Endothelial cell of hepatic sinusoid (primary cell): Measurements from ENCODE around the gene TAF4.

Source experiments
- in situ Hi-C: cut with HindIII; loops from 2 replicates; pipeline ENCODE4 v1.10.0; 2017; ENCODE audit warnings: low sequenced_read_pairs

The TAF4 gene

DNA sequence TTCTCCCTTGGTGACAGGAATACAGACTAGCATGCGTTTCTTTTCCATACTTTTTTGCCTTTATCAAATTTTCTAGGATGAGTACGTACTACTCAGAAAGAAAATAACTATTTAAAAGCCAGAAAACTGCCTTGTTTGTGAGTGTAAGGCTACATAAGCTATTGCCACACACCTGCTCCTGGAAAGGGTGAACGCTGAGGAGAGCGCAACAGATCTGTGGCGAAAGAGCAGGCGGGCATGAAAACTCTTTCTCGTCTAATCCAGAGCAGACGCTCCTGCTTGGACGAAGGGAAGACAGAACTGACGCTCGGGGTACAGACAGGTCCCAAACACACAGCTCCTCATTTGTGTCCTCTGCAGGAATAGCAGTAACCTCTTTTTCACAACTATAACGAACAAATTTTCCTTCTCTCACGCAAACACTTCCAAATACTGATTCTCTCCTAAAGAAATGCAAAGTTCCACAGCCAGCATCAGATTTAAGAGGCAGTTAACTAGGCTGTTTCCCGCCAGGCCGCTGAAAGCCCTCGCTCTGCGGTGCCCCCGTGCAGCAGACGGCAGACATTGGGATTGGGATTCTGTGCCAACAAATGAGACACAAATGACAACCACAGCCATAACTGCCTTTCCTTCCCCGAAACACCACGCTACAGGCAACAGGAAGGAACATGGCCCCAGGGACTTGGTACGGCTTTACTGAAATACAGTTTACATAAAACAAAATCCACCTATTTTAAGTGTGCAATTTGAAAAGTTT lies 20.0 kb downstream of the TAF4 start:
- in situ Hi-C loops = loop anchor here (10.0 kb wide), 1 partner anchor 89 kb away; no protein-coding TSS in a partner anchor

DNA sequence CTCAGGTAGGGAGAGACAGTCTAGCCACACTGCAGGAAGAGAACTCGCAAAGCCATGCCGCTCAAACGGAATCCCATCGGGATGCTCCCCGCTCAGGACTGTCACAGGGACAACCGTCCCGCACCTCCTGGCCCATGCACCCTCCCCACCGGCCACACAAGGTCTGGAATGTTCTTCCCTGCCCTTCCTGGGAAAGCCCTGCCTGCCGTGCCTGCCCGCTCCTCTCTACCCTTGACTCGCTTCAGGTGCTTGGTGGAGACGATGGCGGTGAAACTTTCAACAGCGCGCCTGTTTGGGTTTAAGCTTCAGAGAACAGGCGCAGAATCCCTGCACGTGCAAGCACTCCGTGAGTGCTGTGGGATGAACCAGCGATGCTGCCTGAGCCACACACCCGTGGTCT lies 20.6 kb downstream of the TAF4 start:
- in situ Hi-C loops = loop anchor here (10.0 kb wide), 1 partner anchor 90 kb away; no protein-coding TSS in a partner anchor

DNA sequence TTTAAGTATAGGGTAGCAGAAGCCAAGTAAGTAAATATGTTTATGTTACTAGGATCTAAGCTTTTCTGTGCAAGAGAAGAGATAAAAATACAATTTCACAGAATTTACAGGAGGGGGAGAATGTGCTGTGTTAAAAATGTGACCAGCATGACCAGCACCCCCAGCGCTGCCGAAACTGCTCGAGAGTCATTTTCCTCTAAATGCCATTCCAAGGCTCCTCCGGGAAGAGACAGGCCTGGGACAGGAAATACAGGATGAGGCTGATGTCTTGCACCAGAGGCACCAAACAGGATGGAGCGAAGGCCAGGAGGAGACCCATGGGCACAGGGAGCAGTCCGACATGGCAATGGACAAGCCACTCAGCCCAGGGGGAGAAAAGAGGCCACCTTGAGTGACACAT lies 21.1 kb downstream of the TAF4 start:
- in situ Hi-C loops = loop anchor here (5.0 to 10.0 kb wide), 2 partner anchors 90 to 143 kb away; no protein-coding TSS in a partner anchor

DNA sequence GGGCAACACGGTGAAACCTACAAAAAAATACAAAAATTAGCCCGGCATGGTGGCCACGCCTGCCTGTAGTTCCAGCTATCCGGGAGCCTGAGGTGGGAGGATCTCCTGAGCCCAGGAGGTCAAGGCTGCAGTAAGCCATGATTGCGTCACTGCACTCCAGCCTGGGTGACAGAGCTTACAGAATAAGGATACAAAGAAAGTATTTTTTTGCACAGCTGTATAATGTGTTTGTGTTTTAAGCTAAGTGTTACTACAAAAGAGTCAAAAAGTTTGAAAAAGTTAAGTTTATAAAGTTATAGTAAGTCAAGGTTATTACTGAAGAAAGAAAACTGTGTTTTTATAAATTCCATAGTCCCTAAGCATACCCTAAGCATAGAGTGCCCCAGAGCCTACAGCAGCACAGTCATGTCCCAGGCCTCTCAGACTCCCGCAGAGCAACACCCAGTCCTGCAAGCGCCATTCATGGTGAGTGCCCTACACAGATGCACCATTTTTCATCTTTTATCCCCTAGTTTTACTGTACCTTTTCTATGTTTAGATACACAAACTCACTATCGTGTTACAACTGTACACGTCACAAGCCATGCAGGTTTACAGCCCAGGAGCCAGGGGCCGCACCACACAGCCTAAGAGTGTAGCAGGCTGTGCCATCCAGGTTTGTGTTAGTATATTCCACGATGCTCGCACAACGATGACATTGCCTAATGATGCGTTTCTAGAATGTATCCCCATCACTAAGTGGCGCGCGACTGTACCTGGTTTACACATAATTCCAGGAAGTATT lies 22.4 kb downstream of the TAF4 start:
- in situ Hi-C loops = loop anchor here (5.0 to 10.0 kb wide), 2 partner anchors 91 to 144 kb away; no protein-coding TSS in a partner anchor

DNA sequence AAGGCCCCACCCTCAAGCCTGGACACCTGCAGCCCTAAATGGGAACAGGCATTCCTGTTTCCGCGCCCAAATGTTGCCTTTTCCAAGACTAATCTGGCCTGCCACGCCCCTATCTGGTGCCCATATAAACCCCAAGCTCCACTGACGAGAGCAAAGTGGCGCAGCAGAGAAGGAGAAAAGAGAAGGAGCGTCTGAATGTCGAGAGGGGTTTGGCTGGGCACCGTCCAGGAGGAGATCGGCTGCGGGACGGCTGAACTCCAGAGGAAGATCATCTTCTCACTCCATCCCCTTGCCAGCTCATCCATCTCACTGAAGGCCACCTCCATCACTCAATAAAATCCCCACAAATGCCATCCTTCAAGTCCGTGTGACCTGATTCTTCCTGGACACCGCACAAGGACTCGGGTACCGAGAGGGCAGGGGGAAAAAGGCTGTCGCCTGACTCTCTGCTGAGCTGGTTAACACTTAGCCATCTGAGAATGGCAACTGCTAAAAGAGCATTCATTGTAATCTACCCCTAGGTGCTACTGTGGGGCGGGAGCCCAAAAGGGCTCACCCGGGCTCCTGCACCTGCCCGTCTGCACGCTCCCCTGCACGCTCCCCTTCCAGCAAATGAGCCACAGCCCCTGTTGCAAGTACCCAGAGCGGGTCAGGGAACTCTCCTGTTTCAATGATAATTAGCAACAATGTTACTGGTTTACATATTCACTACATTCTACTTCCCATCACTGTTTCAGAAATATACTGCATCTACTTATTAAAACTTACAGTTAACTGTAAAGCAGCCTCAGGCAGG lies 23.5 kb downstream of the TAF4 start:
- in situ Hi-C loops = loop anchor here (5.0 to 10.0 kb wide), 2 partner anchors 93 to 145 kb away; no protein-coding TSS in a partner anchor

DNA sequence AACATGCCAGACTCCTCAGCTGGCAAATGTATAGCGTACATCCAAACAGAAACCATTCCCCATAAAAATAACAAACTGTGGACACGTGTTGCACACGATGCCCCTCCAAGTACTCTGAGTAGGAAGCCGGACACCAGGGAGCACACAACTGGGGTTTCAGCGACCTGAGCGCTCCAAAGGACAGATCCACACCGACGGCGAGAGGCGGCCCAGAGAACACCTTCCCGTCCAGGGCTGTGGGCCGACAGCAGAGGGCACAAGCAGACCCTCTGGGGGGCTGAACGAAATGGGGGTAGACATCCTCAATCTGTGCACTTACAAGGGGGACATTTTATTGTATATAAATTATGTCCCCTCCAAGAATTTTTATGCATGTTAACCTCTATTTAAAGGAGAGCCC lies 24.7 kb downstream of the TAF4 start:
- in situ Hi-C loops = loop anchor here (5.0 to 10.0 kb wide), 2 partner anchors 94 to 146 kb away; no protein-coding TSS in a partner anchor

DNA sequence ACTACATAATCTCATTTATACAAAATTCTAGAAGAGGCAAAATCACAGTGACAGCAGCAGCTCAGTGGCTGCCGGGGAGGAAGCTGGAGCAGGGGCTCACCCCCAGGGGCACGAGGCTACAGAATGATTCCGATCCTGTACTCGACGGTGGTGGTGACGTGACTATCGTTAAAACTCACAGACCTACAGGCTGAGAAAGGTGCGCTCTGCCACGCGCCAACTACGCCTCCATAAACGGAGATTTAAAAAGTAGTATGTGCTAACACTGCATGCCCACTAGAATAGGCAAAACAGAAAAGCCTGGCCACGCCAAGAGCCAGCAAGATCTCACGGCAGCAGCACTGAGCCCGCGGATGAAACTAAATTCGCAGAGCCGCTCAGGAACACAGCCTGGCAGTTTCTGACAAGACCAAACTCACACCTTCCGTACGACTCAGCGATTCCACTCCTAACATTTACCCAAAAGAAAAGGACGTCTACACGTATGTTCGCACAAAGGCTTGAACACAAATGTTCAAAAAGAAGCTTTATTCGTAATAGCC lies 25.2 kb downstream of the TAF4 start:
- in situ Hi-C loops = loop anchor here (5.0 to 10.0 kb wide), 2 partner anchors 94 to 147 kb away; no protein-coding TSS in a partner anchor

DNA sequence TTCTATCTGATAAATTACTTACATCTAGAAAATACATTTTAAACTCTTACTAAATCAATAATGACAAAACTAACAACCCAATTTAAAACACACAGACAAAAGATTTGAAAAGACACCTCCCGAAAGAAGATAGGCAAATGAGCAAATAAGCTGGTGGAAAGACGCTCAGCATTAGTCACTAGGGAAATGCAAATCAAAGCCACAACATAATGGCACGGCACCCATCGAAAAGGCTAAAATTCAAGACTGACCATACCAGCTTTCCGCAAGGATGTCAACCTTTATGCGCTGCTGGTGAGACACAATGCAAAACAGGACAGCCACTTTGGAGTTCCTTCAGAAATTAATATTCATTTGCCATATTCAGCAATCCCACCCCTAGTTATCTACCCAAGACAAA lies 25.9 kb downstream of the TAF4 start:
- in situ Hi-C loops = loop anchor here (5.0 to 10.0 kb wide), 2 partner anchors 95 to 148 kb away; no protein-coding TSS in a partner anchor

DNA sequence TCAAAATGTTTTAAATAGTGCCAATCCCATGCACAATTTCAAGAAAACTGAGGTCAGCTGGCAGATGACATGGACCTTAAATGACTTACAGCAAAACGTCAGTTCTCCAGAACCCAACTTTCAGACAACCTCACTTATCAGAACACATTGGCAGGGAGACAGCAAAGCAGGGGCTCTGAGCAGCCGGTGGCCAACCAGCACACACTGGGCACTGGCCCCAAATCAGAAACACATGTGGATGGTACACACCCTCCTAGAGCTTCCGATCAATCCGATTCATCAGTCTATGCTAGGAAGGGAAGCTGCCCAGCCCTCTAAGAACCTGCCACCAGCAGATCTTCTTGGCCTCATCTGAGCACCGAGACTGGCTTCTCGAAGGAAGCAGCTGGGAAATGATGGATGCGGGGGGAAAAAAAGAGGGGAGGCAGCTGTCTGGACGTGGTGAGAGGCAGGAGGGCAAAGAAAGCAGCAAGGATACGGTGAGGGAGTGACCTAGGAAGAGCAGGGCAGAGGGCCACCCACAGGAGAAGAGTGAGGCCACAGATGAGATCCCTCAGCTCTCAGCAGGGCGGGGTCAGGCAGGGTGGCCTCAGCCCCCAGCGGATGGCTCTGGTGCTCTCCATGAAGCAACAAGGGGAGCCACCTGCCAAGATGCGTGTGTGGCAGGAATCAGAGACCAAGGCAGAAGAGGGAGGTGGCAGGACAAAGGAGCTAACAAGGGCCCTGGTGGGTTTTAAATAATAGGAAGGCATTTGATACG lies 32.9 kb downstream of the TAF4 start:
- in situ Hi-C loops = no loop called here

DNA sequence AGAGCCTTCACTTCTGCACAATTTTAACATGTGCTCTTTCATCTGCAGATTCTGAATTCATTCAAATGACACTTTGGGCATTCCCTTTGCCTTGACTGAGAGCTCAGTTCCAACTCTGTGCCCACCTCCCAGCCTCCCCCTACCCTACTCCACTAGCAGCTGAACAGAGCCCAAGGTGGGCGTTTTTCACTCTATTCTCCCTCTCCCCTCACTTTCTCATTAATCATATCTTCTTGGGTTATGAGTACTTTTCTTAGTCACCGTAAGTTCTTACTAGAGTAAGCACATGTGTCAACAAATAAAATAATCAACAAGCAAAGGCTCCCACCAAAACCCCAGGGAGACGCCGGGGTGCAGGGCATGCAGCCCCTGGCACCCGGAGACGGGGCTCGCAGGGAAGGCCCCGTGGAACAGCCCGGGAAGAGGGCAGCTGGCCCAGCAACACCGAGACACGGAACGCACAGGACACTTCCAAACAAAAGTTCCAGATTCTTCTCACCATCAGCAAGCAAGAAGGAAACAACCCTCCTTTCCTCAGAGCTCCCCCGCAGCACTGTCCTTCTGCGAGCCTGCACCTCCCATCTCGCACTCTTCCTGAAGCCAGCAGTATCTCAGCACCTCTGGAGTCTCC lies 34.1 kb downstream of the TAF4 start:
- in situ Hi-C loops = no loop called here

DNA sequence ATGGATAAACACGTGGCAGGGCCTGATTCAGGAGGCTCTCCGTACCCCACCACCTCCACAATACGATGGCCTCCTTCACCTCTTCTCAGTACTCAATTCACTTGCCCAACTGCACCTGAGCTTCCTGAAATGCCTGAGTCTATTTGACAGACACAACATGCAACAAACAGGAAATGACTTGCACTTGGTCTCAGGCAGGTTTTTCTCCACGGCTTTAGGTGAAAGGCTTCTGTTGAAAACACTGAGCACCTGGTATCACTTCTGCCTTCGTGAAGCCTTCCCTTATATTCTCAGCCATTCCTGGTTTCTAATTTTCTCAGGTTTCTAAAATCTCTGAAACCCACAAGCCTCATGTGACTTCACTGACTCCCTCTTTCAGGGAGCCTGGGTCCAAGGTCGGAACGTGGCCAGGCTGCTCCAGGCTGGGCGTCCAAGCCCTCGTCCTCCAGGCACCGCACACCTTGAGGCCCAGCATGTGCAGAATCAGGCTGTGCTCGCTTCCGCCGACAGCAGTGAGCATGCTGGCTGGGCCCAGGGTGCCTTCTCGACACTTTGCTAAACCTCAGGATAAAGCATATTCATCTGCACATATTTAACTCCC lies 34.7 kb downstream of the TAF4 start:
- in situ Hi-C loops = no loop called here

DNA sequence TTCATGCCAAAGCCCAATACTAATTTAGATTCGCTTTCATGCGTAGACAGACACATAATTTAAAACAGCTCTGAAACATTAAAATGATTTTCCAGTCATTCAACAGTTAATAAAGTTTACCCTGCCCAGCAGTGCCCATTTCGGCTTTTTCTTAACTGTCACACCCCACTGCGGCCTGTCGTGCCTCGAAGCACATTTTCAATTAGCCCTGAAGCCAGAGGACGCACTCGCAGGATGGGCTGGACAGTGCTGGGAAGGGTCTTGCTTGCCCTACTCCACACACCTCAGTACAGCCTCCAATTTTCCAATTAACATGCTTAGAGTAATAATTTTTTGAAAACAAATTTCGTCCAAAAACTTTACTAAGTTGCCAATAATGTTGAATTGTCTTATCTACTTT lies 35.3 kb downstream of the TAF4 start:
- in situ Hi-C loops = no loop called here

DNA sequence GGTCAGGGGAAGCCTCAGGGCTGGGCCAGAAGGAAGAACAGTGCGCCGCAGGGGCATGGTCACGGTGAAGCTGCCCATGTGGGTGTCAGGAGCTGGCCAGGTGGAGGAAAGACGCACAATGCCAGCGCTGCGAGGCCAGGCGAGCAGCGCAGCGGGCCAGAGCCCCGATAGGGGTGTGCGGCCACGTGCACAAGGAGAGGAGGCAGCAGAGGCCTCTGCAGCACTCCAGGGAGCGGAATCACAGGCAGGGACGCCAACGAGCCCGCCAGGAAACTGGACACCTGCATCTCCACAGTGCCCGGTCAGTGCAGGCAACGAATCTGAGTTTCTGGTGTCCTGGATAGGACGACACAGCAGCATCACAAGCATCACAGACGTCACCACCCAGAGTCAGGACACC lies 35.7 kb downstream of the TAF4 start:
- in situ Hi-C loops = no loop called here

DNA sequence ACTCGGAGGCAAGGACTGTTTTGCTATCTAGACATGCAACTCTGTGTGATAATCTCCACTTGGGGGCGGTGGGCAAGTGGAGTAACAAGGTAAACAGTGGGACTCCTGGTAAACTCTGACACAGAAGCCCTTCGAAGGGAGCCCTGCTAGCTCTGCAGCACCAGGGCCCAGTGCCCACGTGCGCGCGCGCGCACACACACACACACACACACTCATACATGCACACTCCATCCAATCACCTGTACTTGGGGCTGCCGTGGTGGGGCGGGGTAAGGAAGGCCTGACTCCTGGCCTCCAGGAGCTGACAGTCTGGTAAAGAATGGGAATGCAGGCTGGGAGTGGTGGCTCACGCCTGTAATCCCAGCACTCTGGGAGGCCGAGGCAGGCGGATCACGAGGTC lies 36.4 kb downstream of the TAF4 start:
- in situ Hi-C loops = no loop called here

DNA sequence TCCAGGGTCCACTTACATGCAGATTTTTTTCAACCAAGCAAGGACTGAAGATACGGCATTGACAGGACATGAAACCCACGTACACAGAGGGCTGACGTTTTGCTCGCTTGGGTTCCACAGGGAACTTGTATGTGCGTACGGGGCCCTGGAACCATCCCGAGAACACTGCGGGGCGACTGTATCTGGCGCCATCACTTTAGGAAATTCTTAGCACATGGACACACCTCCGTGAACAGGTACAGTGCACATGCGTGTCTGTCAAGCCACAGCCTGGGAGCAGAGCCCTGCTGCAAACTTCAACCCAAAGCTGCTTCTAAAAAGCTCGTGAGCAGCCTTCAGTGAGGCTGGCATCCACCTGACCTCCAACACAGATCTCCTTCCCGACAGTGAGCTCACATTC lies 37.3 kb downstream of the TAF4 start:
- in situ Hi-C loops = no loop called here

DNA sequence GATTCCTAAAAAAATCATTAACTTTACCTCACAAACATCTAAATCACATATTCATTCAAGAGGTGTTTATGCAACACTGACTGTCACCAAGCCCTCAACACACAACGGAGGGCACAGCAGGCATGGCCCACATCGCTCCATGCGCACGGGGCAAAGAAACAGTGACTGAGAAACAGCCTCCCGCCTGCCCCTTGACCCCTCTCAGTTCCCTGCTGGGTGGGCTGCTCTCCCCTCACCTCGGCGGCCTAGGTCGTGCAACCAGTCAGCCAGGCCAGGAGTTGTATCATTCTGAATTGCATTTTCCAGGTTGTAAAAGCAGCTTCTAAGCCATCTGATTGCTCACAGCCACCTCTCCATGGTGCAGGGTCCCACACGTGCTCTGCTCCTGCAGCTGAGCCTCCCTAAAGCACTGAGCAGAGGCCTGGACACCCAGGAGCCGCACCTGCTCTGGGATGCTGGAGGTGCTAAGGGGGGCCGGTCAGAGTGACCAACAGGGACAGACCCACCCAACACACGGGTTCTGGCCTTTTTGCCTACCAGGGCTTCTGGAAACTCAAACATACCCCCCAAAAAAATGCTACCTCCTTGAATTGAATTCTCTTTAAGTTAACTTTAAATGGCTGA lies 37.9 kb downstream of the TAF4 start:
- in situ Hi-C loops = no loop called here

DNA sequence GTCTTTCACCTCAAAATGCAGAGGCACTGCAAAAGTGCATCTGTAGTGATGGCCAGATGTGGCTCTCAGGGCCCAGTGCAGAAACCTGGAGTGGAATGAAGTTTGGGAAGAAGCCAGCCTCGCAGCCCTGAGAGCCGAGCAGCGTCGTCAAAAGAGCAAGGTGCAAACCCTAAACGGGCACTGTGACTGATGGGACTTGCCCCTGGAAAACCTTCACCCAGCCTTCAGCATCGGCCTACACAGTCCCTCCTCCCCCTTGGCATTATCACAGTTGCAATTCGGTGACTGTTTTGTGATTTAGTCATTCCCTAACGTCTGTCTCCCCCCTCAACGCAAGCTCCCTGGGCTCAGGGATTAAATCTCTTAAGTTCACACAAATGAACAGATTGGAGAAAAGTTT lies 38.6 kb downstream of the TAF4 start:
- in situ Hi-C loops = no loop called here

DNA sequence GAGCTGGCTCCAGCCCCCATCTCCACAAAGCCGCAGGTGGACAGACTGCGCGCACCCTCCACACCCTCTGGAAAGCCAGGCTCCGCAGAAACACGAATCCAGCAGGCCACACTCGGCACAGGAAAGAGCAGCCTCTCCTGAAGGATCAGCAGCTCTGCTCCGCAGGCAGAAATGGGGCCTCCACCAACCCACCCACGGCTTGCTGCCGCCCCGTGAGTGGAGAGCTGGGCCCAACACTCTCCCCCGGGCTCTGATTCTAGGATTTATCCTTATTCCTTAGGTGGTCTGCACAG lies 39.2 kb downstream of the TAF4 start:
- in situ Hi-C loops = no loop called here
